Tongue (tissue), 2 donors: ENCODE results near the gene SND1. TPM values are rescaled to one million over a fixed set of nuclear protein-coding genes. Genes with fewer than 3 reads are reported as not detected.

Experiments
- DNase-seq: peaks from one replicate; pipeline ENCODE4 v3.0.0-alpha.2; 2015
- total RNA-seq: library from RNA; depleted of rRNA; stranded (reverse); fragments of >200 nt; gene quantifications from one replicate; pipeline ENCODE4 v1.2.3, GENCODE V29; 2014

Gene SND1
- total RNA-seq, 1 donor from 2014 or later = 111 TPM

DNA sequence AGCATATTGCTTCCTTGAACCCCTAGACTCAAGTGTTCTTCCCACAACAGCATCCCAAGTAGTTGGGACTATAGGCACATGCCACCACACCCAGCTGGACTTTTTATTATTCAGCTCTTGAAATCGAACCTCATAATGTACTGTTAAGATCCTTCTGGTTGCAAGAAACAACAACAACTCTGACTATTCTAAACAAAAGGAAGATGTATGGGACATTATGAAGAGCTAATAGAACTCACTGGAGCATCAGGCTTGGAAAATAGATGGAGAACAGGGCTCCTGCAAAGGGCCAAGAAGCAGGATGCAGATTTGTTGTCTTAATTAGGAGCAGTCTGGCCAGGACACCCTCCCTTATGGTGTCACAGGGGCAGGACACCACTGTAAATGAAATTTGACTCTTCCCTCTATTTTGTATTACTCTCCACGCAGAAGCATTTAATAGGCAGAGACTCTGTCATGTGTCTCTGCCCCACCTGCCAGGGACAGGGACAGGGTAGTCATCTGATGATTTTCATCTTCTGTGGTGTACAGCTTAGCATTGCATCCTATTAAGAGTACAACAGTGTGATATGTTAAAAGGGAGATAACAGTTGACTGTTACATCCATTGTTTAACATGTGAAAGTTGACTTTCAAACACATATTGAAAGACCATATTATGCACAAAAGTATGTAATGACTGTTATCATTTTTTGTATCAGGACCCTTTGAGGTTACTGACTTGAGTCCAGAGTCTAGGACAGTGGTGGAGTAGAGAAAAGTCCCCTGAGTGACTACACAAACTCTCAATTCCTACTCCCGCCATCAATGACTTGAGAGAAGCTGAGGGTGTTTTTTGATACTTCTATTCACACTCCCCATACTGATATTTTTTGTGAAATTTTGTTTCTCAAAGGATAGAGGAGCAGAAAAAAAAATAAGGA lies 222.0 kb downstream of the SND1 start:
- no peak for DNase-seq

DNA sequence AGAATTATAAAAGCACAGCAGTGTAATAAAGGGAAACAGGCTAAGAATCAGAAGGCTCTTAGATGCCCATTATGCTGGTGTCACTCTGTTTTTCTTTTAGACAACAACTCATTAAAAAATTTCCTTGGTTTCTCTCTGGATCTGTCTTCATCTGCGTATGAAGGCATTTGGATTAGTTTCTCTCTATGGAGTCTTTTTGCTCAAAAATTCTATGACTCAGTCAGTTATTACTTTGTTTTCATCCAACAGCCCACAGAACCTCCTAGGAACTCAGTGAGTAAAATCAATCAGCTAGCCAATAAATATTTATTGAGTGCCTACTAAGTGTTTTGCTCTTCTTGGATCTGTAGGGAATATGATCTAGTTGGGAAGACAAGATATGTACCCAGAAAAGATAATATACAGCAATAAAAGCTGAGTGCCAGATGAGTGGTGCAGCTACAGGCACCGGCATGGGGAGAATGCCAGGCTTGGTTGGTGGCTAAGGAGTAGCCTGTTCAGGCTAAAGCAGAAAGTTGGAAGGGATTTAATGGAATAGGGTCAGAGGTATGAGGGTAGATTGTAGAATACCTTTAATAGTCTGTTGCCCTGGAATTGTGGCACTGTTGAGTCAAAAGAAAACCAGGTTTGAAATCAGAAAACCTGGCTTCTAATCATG lies 223.1 kb downstream of the SND1 start:
- no peak for DNase-seq

DNA sequence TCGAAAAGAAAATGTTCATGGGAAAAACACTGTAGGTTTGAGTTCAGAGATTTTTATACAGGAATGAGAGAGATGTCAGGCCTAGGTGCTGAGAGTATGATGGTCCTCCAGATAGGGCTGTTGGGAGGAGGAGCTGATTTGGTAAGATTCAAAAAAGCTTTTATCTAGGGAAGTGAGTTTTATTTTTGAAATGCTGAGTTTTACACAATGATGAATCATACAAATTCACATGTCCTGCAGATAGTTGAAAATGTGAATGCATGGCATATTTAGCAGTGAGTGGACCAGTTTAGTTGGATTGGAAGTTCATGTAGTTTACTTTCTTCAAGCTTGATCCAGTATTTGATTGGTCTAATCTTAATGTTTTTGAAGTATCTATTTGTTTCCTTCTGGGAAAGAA lies 224.4 kb downstream of the SND1 start:
- DNase-seq = no peak

DNA sequence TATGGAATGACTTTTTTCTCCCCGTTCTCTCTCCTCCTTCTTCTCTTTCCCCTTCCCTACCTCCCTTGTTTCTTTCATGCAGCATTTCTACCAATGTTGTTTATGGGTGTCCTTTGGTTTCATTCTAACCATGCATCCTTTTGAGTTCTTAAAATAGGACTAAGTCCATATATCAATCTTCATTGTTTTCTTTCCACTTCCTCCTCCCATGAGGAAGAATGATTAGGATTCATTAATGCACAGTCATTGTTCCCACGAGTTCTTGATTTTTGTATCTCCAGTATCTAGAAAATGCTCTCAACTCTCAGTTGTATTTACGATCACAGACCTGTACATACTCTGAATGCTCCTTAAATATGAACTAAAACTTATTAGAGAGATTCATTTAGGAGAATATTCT lies 226.0 kb downstream of the SND1 start:
- DNase-seq = no peak

DNA sequence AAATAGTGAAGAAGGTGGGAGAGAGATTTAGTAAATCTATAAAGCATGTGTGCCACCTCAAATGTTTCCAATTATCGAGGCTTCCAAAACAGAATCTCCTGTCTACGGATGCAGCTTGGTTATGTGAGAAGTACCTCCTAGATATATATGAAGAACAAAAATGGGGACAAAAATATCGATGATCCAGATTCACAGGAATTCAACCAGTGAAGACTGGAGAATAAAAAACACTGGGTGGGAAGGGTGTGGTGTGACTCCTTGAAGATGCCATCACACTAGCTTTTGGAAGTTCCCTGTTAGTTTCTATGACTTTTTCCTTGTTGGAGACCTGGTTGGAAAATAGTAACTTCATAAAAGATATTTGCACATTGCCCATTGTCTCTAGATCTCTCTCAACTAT lies 226.8 kb downstream of the SND1 start:
- no peak for DNase-seq

DNA sequence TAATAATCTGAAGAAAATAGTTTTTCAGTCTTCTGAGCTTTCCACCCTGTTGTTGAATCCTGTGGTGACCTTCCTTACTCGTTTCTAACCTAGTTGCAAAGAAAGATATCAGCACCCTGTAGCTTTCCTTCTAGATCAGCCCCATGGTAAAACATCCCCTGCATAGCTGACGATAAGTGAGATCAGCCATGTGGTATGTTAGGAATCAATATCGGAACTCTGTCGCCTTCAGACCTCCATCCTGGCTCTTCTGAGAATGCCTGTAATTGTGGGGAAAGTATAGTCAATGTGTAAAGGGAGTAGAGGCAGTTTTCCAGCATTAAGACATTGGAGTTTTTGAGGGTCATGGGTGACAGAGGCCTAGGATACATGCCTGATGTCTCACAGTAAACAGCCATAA lies 227.4 kb downstream of the SND1 start:
- DNase-seq = no peak

DNA sequence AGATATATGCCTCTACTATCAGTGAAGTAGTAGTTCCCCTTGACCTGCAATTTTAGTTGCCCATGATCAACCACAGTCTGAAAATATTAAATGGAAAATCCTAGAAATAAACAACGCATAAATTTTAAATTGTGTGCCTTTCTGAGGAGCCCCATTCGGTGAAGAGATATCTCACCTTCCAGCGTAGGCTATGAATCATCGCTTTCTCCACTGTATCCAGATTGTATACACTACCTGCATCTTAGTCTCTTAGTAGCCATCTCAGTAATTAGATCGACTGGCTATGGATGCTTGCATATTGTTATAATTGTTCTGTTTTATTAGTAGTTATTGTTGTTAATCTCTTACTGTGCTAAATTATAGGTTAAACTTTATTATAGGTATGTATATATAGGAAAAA lies 227.9 kb downstream of the SND1 start:
- no peak for DNase-seq

DNA sequence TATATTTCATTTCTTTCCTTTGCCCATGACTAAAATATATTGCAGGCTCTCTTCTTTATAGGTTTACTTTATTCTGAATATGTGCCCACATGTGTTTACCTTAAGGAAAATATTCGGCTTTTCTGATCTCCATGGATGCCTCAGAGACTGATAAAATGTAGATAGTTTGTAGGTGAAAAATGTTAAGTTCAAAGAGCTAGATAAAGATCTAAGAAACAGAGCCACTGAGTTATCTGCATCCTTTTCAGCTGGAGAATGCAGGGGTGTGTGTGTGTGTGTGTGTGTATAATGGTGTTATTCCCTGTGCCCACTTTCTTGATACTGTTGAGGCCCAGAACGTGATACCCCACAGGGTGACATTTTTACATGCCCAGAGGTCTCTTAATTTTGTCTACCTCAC lies 228.5 kb downstream of the SND1 start:
- no peak for DNase-seq

DNA sequence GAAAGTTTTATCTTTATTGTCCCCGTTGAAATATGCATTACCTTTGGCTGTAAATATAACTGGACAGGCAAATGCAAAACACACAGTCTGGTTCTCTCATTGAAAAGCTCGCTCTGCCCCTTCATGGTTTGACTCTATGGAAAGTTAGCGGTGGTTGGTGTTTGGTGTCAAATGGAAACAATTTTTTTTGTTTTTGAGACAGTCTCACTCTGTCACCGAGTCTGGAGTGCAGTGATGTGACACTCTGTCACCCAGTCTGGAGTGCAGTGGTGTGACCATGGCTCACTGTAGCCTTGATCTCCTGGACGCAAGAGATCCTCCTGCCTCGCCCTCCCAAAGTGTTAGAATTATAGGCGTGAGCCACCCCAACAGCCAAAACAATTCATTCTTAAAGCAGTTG lies 229.6 kb downstream of the SND1 start:
- DNase-seq = no peak

DNA sequence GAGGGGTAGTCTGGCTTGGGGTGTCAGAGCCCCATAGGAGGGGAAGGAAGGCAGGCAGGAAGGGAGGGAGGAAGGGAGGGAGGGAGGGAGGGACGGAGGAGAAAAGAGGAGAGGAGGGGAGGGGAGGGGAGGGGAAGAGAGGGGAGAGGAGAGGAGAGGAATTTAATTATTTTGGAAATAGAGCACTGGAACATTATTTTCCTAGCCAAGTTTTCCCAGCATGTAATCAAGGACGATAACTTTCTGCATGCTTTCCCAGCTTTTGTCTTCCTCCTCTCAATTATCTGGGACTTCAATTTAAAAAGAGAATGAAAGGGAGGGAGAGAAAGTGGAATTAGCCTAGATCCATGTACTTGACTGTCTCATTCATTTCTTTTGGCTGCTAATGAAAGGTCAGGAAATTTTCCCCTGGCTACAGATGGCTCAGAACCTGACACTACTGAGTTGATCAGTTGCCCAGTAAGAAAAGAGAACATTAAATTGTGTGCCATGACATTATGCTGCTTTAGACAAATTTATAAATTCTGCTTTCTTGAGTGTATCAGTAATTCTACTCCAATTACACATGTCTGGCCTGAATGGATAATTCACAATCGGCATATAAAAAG lies 230.4 kb downstream of the SND1 start:
- peak; percentile 28 for DNase-seq

DNA sequence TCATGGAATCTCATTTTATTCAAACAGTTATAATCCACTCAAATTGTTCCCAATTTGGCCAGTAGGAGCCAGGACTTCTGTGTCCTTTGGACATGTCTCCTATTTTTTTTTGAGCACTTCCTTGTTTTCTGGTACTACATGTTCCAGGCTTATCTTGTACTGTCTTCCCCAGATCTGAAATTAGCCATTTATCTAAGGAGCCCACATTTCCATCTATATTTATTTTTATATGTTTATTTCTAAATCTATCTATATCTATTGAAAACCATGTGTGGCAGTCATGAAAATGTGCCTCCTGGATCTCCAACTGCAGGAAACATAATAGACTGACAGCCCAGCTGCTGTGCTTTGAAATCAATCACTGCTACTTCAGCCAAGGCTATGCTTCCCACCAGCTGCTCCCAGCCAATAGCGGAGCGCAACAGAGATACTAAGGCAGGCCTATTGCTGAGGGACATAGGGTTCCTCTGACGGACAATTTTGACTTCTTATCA lies 232.1 kb downstream of the SND1 start:
- DNase-seq = peak; percentile 71

DNA sequence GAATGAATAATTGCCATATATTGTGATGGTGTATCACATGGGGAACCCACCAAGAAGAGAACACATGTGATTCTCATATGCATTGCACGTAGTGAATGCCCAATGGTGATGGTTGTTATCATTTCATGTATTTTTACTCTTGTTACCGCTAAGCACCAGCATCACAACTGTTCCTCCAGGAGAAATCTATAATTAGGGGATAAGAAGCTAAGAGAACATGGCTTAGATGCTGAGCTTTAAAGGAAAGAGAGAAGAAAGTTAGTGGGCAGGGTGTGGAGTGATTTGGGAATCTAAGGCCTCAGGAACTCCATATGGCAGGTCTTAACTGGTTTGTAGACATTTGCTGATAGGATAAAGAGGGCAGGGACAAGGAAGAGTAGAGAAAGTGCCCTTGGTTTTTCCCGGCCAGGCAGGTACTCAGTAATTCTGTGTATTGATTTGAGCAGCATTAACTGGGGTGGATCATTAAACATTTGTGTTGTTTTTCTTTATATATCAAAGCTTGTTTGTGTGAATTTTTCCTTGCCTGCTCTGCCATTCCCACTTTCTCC lies 233.3 kb downstream of the SND1 start:
- no peak for DNase-seq

DNA sequence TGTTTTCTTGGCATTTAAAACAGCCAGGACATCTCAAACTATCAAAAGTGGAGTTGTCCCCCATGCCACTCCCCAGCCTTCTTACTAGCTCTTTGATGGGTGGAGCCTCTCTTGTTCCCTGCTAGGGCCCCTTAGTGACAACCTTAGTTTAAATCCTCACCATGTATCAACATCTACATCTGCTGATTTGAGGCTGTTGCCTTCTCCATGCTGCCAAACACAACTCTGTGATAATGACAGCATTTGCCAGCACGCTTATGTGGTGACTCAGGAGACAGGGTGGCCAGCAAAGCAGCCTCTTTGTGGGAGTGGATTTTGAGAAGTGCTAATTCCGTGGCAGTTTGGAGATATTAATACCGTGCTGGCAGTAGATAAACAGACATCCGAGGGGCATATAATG lies 233.8 kb downstream of the SND1 start:
- peak; percentile 78 for DNase-seq

DNA sequence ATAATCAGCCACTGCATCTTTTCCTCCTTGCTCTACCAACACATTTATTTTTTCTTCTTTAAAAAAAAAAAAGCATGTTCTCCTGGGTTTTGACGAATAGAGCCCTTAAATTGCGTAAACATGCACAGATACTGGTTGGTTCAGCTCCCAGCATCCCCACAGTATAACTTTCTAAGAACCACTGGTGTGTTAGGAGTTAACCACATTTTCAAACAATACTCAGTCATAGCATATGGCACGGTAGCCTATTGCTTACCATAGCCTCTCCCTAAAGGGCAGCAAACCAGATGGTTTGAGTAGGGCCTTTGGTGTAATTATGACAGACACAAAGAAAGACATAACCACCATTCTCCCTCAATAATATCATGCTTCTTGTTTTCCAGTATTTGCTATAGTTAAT lies 234.3 kb downstream of the SND1 start:
- DNase-seq = no peak

DNA sequence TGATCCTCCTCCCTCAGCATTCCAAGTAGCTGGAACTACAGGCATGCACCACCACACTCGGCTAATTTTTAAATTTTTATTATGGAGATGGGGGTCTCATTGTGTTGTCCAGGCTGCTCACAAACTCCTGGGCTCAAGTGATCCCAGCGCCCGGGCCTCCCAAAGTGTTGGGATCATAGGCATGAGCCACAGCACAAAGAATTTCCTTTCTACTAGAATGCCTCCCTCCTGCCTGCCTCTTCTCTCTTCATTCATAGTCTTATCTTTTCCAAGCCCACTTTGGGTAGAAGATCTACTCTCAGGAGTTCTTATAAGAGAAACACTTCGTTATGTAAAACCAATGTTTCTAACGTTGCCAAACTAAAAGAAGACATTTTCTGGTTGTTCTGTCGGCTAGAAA lies 235.1 kb downstream of the SND1 start:
- DNase-seq = no peak

DNA sequence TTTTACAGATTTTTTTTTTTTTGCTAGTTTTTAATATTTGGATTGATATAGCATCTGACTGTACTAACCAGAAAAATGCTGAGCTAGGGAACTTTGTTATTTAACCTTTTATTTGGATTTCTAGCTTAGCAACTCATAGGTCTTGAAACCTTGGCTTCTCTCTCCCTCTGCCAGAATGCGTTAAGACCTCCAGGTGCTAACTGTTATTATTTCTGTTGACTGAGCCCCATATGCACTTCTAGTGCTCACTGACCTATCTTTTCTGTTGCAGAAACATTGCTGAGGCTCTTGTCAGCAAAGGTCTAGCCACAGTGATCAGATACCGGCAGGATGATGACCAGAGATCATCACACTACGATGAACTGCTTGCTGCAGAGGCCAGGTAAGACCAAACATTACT lies 235.6 kb downstream of the SND1 start:
- no peak for DNase-seq

DNA sequence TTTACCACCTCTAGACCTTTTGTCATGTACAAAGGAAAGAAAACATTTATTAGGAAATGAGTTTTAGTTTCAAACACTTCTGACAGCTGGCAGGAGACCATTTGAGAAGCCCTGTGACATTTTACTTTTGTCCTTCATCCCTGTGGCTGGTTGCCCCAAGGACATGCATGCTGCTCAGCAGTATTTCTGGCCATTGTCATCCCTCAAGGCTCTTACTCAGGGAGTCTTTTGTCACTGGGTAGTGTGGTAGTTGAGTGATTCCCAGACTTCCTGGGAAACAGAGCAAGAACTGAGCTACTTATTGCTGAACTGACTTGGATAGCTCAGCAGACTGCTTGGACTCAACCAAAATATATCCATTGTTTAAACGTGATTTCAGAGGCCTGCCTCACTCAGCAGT lies 236.4 kb downstream of the SND1 start:
- no peak for DNase-seq

DNA sequence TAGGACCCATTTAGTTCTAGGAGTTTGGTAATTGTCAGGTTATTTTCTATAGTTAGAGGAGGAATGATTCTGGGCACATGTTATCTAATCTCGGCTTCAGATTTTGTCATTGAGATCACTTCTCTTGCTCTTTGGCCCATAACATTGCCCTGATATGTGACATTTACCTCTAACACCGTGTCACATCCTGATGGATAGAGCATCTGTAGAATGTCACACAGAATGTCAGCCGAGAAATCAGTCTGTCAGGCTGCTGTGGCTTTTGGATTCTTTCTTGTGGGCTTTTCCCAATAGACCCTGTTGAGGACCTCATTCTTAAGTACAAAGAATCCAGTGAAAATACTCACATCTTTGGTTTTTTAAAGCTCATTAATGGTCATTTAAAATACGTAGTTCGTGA lies 236.8 kb downstream of the SND1 start:
- DNase-seq = no peak

DNA sequence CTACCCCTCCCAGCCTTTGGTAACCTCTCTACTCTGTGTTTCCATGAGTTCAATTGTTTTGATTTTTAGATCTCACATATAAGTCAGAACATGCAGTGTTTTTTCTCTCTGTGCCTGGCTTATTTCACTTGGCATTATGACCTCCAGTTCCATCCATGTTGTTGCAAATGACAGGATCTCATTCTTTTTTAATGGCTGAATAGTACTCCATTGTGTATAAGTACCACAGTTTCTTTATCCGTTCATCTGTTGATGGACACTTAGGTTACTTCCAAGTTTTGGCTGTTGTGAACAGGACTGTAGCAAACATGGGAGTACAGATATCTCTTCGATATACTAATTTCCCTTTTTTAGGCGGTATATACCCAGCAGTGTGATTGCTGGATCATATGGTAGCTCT lies 237.7 kb downstream of the SND1 start:
- DNase-seq = no peak

DNA sequence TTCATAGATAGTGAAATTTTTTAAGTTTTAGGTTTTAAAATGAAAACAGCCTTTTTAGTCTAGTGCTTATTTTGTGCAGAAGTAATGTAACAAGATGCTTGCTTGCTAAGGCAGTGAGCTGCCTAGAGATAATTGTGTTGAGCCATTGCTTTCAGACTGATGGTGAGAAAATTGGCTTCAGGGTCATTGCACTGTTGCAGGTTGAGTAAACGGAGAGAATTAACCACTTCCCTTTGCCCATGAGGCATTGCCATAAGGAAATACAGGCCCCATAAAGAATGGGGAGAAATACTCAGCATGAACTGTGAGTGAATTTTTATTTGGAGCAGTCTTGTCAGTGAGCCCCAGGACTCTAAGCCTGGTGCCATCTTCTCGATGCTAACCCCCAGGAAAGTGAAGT lies 238.7 kb downstream of the SND1 start:
- no peak for DNase-seq

DNA sequence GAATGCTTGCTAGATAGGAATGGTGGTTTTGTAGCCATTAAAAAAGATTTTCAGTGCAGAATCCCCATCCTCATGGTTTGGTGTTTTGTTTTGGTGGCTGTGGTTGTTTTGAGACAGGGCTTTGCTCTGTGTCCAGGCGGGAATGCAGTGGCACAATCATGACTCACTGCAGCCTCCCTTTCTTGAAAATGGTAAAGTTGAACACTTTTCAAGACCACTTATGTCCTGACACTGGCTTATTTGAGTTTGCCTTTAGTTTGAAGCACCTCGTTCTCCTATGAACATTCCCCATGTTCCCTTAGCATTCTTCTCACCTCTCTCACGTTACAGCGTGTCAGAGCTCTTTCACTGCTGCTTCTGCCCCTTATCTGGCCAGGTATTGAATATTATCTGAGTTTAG lies 239.2 kb downstream of the SND1 start:
- DNase-seq = no peak

DNA sequence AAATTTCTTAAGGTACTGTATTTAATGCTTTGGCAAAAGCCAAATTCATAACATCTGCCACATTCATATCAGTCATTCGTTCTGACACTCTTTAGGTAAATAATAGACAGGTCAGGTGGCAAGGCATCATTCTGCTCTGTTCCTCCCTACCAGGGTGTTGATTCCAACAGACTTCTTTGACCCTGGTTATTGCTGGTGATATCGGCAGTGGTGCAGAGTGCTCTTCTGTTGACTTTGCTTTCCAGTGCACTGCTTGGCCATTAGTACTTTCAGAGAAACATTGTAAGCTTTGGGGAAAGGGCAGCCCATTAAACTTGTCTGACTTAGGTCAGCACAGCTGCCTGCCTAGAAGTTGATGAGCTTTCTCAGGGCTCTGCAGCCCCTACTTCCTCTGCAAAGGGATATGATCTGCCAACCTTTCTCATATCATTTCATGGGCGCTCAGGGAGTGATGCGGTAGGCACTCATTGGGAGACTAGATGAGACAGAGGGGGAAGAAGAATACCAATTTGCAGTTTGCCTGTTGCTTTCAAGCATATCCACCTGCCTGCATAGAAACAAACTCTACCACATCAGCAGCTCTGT lies 240.0 kb downstream of the SND1 start:
- DNase-seq = no peak
